NCI-H1417 treated with DMSO at 0.1 percent for 48 hours (cell line): Measurements from ENCODE around the gene HOXA9.

ENCODE experiments used
- DNase-seq: peaks from one replicate; lab custom pipeline; 2025; lab: John Stamatoyannopoulos, UW

The HOXA9 gene

DNA sequence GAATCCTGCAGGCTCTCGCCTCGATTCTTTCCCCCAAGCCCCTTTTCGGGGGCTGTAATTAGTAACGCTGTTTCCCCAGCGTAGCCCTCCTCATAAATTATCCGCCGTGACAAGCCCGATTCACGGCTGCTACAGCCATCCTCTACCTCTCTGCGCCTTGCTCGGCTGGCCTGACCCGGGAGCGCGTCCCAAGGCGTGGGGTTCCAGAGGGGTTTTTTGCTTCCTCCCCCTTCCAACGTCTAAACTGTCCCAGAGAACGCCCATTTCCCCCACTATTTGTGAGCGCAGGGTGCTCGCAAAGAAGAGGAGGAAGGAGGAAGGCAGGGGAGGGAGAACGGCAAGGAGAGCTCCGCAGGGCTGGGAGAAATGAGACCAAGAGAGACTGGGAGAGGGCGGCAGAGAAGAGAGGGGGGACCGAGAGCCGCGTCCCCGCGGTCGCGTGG lies 22.7 kb downstream of the HOXA9 start:
- DNase-seq = no peak

DNA sequence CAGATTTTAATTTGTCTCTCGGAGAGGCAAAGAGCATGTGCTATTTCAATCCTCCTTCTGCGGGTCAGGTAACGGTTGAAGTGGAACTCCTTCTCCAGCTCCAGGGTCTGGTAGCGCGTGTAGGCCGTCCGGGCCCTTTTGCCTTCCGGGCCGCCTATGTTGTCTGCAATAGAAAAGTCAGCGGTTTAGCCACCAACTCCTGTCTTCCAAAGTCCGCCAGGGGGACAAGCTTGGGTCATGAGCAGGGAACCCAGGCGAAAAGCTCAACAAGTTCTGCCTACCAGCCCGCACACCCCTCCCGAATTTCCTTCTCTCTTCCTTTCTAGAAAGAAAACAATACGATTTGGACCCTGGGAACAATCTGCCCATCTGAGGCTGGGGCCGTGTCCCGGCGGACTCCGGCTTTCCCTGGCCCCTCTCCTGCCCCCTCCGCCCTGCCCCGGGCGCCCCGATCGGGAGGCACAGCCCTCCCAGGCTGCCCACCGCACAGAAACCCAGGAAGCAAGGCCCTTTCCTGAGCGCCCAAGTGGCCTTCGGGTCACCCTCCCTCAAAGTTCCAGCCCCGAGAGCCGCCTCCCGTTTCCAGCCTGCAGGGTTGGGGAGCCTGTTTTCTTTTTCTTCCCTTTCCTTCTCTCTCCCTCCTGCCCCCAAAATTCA lies 23.3 kb downstream of the HOXA9 start:
- DNase-seq = no peak

DNA sequence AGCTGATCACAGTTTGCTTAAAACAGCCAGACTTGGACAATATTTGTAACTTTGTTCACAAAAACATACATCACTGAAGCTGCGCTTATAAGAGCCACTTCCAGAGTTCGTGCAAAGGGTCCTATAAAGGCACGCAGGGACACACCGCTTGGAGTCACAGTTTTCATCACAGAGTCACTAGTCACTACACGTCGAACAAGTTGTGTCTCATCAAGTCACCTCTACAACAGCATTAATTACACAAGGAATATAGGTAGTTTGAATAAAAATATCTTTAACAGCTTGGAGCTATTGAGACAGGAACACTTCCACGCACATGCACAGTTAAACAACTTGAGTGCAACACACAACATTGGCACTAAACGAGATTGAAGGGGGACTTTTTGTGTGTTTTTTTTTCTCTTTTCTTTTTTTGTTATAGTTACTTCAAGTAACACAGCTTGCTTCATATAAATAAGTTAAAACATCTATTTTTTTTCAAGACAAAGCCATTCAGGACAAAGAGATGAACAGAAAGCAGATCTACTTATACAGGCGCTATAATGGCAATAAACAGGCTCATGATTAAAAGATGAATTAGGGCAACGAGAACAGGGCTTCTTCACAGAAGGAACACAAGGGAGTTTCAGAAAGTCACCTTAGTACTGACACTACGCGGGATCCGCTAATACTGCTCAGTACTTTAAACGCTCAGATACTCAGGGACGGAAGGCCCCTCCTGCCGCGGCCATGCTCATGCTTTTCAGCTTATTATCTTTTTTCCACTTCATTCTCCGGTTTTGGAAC lies 24.0 kb downstream of the HOXA9 start:
- no peak for DNase-seq

DNA sequence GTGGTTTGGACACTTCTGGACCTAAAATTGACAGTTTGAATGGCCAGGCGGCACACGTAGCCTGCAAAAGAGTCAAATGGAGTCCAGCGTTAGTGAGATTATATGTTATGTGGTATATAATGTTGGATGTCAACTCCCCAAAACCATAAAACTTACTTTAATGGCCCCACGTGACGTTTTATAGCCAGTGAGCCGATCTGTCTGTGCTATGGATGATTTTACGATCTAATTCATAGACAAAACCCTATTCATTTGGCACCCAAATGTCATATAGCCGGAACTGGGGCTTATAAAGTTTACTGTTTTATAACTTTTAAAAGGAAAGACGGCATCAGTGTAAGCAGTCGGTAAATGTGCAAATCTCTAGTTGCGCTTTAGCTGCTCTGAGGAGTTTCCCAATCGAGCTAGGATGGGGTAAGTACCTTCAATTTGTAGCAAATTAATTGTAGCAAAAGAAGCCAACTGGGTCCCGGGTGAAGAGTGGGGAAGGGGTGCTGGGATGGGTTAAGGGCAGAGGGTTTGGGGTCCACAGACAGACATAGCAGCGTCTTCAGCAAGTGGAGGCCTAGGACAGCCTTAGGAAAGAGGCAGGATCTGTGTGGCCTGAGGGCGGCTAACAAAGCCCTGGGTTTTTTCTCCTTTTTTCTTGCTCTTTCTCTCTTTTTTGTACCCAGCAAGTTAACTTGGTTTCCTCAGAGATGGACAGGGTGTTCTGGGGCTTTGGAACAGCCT lies 25.0 kb downstream of the HOXA9 start:
- no peak for DNase-seq

DNA sequence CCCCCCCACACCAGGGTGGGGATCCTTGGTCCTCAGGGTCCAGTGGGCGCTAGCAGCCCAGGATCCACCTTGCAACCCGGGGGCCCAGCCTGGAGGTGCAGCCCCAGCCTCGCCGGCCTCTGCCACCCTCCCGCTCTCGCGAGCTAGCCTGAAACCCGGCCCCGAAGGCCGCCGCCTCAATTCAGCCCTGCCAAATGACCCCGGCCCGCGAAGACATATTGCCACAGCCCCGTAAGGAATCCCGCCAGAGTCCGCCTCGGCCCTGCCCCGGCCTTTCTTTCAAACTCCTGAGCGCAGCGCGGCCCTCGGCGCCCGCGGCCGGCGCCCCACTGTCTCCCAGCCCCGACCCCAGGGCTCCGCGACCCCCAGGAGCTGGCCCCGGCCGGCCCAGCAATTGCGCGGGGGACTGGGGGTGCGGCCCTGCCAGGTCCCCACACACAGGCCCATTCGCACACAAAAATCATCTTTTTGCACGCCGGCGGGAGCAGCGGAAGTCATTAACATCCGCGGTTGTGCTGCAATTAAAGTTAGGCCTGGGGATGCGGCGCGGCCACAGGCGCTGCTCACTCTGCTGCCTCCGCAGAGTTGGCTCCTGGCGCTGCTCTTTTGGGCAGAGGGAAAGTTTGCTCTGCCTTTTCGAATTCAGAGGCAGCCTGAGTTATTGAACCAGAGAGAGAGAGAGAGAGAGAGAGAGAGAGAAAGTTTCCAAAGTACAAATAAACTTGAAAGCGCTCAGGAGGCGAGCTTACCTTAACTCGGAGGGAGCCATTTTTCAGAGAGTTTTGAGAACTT lies 25.8 kb downstream of the HOXA9 start:
- no peak for DNase-seq

DNA sequence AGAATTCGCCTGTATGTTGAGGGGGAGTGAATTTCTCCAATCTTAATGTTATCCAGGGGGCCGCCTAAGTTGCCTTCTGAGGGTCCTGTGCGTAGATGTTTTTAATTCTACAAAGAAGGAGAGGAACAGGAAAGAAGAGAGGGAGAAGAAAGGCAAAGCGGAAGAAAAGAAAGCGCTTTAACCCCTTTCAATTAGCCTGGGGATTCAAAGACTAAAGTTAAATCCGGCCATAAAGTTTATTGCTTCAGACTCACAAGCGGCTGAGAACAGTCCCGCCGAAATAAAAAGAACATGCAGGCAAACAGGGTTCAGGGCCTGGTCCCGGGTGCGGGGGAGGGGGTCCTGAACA lies 26.4 kb downstream of the HOXA9 start:
- no peak for DNase-seq

DNA sequence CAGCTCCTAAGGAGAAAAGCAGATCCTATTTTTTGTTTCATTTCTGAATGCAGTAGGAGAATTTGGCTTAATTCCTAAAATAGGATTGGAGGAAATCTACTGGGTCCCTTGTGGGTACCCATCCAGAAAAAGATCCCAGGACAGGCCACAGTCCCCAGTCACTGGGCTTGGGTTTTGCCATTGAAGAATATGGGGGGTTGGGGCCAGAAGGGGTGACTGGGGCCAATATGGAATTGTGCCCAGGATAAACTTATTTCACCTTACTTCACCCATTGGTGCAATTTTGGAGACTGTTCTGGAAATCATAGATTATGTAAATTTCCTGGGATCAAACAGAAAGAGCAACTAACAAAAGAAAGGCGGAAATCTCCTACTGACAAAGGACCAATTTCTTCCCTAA lies 26.9 kb downstream of the HOXA9 start:
- no peak for DNase-seq

GRCh38 chr7:27137640-27138315 lies 27.6 kb downstream of the HOXA9 start:
- no peak for DNase-seq

DNA sequence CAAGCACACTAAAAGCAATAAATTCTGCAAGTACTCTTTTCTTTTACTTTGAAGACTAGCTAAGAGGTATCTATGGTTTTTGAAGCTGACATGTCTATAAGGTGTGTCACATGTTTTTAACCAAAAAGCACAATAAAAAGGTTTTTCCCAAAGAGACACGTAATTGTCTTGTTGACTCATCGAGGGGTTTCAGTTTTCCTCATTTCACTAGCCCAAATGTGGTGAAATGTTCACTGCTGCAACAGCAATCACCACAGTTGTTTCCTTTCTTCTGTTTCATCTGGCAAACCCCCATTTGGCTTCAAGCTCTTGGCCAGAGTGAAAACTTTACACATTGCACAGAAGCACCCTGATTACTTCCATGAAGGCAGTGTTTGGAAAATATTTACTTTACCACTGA lies 30.9 kb downstream of the HOXA9 start:
- DNase-seq = no peak

- DNase-seq = no peak
Observed at GRCh38 chr7:27133409-27134231, 31.7 kb downstream of the HOXA9 start.

- no peak for DNase-seq
Observed at GRCh38 chr7:27132978-27133377, 32.4 kb downstream of the HOXA9 start.

DNA sequence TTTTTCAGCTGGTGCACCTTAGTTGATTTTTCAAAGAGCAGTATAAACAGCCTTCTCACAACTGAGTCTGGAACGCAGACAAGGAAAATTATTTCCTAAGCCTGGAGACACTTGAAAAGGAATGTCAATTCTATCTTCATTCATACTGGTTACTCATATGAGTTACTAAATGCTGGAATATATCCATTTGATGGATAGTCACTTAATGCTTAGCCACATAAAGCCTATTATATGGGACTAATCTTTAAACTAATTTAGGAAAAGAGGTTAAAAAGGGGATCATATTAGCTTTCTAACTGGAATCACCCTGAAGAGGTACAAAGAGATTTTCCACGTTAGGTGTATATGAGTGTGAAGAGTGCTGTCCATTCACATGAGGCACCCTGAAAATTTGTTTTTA lies 33.1 kb downstream of the HOXA9 start:
- DNase-seq = no peak

DNA sequence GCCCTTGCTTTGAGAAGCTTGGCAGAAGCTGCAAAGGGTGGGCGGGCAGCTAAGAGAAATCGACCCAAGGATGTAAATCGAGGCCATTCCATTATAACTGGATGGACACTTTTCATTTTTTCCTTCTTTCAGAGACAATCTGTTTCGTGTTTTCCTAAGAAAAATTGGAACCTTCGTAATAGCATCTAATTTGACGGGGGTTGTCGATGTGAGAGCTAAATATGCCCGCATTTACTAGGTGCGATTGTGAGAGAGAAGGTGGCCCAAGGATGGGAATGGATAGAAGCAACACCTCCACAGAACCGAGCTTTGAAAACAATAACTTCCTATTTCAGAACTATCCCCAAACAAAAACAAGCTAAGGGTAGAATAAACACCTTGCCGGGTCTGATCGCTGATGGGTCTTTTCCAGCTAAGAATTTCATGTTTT lies 33.9 kb downstream of the HOXA9 start:
- DNase-seq = no peak

DNA sequence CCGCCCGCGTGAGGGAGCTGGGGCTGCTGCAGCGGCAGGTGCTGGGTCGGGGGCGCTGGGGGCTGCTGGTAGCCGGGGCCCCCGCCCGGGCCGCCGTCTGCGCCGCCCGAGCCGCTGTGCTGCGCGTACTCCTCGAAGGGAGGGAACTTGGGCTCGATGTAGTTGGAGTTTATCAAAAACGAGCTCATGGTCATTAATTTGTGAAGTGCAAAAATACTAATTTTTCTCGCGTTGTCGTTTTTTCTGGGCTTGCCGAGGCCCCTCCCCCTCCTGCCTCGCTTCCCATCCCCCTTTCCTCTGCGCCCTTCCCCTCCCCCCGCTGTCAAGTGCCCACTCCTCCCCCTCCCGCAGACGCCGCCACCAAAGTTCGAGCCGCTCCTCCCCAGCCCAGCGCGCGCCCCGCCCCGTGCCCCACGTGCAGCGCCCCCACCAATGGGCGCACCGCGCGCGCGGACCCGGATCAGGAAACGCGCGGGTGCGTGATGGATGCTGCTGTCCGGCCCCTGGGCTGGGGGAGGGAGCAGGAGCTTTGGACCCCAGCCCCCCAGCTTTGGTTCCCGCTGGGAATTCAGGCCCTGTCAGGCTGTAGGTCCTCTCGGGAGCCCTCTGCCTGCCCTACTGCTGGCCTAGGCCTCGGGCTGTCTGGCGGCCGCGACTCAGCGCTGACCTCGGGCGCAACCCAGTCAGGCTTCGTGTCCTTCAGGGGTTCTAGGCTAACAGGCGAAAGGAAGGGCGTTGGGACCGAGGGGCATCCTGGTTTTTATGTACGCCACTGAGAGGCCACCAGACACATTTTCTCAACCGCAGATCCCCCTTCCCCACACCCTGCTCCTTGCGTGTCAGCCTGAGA lies 34.6 kb downstream of the HOXA9 start, which contains the start of gene HOXA4:
Gene HOXA4 (minus strand): TSS at position 218 of the 850 bp plus-strand sequence. CDS start 24 bp downstream, at position 194.
- DNase-seq = no peak

DNA sequence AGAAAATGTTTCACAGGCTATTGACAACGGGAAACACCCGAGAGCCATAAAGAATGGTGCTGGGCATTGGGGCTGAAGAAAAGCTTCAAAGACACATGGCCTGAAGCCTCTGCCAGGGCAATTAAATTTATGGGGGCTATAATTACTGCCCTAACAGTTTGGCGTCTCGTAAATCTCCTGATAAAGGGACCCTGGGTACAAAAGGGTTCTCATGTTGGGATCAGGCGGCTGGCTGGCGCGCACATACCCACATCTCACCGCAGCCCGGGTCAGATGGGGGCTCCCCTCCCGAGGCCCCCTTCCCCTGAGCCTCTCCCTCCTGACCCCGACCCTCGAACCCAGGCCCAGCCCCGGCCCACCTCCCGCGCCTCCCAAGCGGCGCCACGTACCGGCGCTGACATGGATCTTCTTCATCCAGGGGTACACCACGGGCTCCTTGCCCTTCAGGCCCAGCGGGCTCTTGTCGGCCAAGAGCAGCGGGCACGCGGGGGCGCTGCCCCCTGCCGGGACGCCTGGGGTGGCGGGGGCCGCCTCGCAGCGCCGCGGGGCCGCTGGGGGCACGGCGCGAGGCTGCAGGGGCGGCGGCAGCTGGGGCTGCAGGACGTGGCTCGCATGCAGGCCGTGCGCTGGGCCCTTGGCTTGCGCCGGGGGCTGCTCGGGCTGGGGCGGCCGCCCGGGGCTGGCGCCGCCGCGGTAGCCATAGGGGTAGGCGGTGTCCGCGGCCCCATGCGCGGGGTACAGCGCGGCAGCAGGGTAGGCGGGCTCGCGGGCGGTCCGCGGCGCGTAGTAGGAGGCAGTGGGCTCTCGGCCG lies 35.4 kb downstream of the HOXA9 start:
- DNase-seq = peak; percentile 37

GRCh38 chr7:27128776-27129728 lies 36.3 kb downstream of the HOXA9 start:
- no peak for DNase-seq

DNA sequence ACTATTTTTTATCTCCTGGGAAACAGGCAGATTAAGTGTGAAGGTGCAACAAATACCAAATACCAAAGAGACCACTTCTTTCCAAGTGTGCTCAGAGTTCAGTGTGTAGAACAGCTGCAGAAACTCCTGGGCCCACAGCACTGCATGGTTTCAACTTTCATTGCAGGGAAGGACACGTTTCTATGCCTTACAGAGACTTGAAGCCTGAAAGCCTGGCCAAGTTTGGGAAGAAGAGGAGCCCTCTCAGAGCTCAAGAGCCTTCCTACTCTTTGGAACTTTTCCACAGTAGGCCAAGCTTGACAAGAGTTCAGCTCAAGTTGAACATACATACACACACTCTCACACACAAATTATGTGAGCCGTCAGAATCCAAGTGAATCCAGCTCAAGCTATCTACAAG lies 37.3 kb downstream of the HOXA9 start:
- no peak for DNase-seq
